Measurements from ENCODE around the gene AHCTF1. TPM values are rescaled to one million over a fixed set of nuclear protein-coding genes. Genes with fewer than 3 reads are reported as not detected.

The AHCTF1 gene
- total and polyA plus RNA-seq, 9 of the 15 experiments (the other 6 are each of a cell fraction or from before 2014, with no cell fraction given), result 9.4 to 102 (median 47.6) TPM

DNA sequence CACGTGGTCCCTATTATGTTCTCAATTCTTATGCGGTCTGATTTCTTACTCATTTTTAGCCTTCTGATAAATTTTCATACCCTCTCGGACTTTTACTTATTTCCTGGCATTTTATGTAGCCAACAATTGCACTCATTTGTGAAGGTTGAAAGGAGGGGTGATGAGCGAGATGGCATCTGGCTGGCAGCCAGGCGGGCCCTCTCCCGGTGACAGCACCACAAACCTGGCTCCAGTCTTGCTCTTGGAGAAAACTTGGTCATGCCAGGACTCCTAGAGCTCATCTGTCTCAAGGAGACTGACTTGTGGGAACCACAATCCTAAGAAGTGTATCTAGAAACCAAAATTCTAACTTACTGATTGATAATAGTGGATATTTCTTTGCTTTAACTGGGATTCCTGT is 14.6 kb upstream of the AHCTF1 start (continued):
- TF ChIP-seq ZFPM2 (CRISPR knock-in tag; IDR thresholded peaks at IDR 0.05), result no peak
- no peak for TF ChIP-seq ZNF408 (CRISPR knock-in tag; IDR thresholded peaks at IDR 0.05; ENCODE audit: low read depth)
- TF ChIP-seq ZC3H11A (IDR thresholded peaks at IDR 0.05; ENCODE audit: low read depth, low read length), result no peak
- no peak for TF ChIP-seq ADNP (tag; IDR thresholded peaks at IDR 0.05)
- no peak for TF ChIP-seq SIN3B (IDR thresholded peaks at IDR 0.05; ENCODE audit: low read depth)
- no peak for TF ChIP-seq GTF2F1 (IDR thresholded peaks at IDR 0.05; ENCODE audit: low read depth, low read length)
- no peak for TF ChIP-seq ZBED1 (IDR thresholded peaks at IDR 0.05)
- TF ChIP-seq FOXJ3 (CRISPR knock-in tag; IDR thresholded peaks at IDR 0.05), result no peak
- TF ChIP-seq POU5F1 (IDR thresholded peaks at IDR 0.05; ENCODE audit: borderline replicate concordance, low read depth, low read length, partially characterized antibody), result no peak

- H3K36me3 ChIP-seq (ENCODE audit: control insufficient read depth, insufficient read depth, low read length), result peaks cover 7% of the 10 kb centered on the region; the same call in 1 of the 3 replicates
- no peak overlapping the region for H3K27ac ChIP-seq (ENCODE audit: extremely low read depth, low read depth, low read length)
- H4K20me1 ChIP-seq (replicated peaks; ENCODE audit: control insufficient read depth, insufficient read depth, low read length), result peaks cover 4% of the 10 kb centered on the region; the same call in 1 of the 2 replicates
- TF ChIP-seq PCBP2 (IDR thresholded peaks at IDR 0.05; ENCODE audit: low read depth, low read length, poor library complexity, severe bottlenecking) (no peak), THAP12 (CRISPR knock-in tag; IDR thresholded peaks at IDR 0.05) (no peak)
- CTCF ChIA-PET (ENCODE audit: low intra/inter-chr PET ratio), result no interaction called here
- POLR2A ChIA-PET, result interaction anchor here (1.0 to 1.4 kb wide), 3 partner anchors 9 to 18 kb away, joined by 4 to 6 read pairs (median 4); no protein-coding TSS in a partner anchor
- no peak overlapping the region for H2AFZ ChIP-seq (ENCODE audit: low read depth, low read length)
- ATAC-seq, result no peak
- peaks cover 19% of the 10 kb centered on the region for H3K79me2 ChIP-seq (ENCODE audit: control insufficient read depth, insufficient read depth, low read length)
- H3K4me3 ChIP-seq, result no peak overlapping the region
- no peak for FAIRE-seq
- H3K9me1 ChIP-seq (ENCODE audit: control insufficient read depth, insufficient read depth, low read length), result no peaks in the 10 kb centered on the region
- H3K9ac ChIP-seq (ENCODE audit: insufficient read depth in 1 of 2, low read depth in 2 of 2, low read length in 2 of 2), result no peak overlapping the region
- 29% methylated on average over 1 of the region's 1 CpG for WGBS (ENCODE audit: insufficient coverage, low coverage, missing lambda C conversion rate)
- no TSS peak for BruUV-seq (replicated peaks)
- peaks cover 0 to 8% of the 10 kb centered on the region in 2 experiments; a peak in 2 of 5 replicates for H3K4me1 ChIP-seq (replicated peaks in 1 of 2; ENCODE audit: control insufficient read depth in 2 of 2, insufficient read depth in 2 of 2, low read length in 2 of 2)
- DNase-seq (ENCODE audit: extremely low read depth in 1 of 4, low spot score in 3 of 4), result no peak
- H3K9me3 ChIP-seq (replicated peaks; ENCODE audit: control insufficient read depth, insufficient read depth, low read depth, low read length), result no peaks in the 10 kb centered on the region; the same call in 1 of the 2 replicates
- intact Hi-C loops (cut with micrococcal nuclease) (loop anchor here (10.0 kb wide), 1 partner anchor 370 kb away; the partner anchor contains the start of genes CNST and TFB2M), in situ Hi-C loops (cut with MboI) (no loop called here)
- no peak overlapping the region for H3K4me2 ChIP-seq (ENCODE audit: insufficient read depth, low read length)
- no peaks in the 10 kb centered on the region for H3K27me3 ChIP-seq (ENCODE audit: control insufficient read depth in 2 of 2, insufficient read depth in 2 of 2, low read length in 2 of 2)
Observed at GRCh38 chr1:246934765-246935164, 3.0 kb upstream of the AHCTF1 start.

All from K562 (cell line).